ENCODE results near the gene ADAMTS9.

Gene ADAMTS9, protein sequence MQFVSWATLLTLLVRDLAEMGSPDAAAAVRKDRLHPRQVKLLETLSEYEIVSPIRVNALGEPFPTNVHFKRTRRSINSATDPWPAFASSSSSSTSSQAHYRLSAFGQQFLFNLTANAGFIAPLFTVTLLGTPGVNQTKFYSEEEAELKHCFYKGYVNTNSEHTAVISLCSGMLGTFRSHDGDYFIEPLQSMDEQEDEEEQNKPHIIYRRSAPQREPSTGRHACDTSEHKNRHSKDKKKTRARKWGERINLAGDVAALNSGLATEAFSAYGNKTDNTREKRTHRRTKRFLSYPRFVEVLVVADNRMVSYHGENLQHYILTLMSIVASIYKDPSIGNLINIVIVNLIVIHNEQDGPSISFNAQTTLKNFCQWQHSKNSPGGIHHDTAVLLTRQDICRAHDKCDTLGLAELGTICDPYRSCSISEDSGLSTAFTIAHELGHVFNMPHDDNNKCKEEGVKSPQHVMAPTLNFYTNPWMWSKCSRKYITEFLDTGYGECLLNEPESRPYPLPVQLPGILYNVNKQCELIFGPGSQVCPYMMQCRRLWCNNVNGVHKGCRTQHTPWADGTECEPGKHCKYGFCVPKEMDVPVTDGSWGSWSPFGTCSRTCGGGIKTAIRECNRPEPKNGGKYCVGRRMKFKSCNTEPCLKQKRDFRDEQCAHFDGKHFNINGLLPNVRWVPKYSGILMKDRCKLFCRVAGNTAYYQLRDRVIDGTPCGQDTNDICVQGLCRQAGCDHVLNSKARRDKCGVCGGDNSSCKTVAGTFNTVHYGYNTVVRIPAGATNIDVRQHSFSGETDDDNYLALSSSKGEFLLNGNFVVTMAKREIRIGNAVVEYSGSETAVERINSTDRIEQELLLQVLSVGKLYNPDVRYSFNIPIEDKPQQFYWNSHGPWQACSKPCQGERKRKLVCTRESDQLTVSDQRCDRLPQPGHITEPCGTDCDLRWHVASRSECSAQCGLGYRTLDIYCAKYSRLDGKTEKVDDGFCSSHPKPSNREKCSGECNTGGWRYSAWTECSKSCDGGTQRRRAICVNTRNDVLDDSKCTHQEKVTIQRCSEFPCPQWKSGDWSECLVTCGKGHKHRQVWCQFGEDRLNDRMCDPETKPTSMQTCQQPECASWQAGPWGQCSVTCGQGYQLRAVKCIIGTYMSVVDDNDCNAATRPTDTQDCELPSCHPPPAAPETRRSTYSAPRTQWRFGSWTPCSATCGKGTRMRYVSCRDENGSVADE (N-terminal part only)

DNA sequence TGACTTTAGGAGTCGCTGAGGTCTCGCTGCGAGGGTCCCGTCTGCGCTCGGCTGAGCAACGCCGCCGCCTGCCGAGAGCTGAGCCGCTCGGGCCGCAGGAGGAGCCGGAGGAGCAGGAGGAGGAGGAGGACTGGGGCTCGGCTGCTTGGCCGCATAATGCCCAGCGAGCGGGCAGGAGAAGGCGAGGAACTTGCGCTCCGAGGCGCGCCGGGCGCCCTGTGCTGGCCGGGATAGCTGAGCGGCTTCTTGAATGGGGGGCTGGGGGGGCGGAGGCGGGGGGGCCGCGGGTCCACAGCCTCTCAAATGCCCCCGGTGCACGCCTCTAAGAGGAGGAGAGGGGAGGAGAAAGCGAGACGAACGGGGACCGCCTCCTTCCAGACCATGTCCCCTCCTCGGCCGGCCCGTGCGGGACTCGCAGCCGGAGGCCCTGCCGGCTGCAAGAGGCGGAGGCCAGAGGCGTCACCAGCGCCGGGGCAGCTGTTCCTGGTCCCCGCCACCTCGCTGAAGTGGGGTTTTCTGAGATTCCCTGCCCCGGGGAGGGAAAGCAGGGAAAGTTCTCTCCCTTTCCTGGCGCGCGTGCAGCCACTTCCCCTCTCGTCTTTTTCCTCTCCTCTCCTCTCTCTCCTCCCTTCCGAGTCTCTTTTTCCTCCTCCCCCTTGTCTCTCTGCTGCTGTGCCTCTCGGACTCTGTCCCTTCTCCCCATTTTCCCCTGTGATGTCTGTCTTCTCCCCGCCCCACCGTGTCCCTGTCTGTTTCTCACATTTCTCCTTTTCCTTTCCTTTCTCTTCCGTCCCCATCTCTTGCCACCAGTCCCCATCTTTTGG, at the start of gene ADAMTS9:
TSS of gene ADAMTS9 (minus strand) at position 220 of the 824 bp plus-strand sequence. CDS start 343 bp downstream, outside the sequence.
- no peak for DNase-seq (ENCODE audit: extremely low spot score)
- no peak for TF ChIP-seq CTCF (IDR thresholded peaks at IDR 0.05; ENCODE audit: control extremely low read depth, extremely low read depth, low read depth, missing control alignments)
- POLR2A ChIA-PET, result no interaction called here
- CTCF ChIA-PET, result no interaction called here

DNA sequence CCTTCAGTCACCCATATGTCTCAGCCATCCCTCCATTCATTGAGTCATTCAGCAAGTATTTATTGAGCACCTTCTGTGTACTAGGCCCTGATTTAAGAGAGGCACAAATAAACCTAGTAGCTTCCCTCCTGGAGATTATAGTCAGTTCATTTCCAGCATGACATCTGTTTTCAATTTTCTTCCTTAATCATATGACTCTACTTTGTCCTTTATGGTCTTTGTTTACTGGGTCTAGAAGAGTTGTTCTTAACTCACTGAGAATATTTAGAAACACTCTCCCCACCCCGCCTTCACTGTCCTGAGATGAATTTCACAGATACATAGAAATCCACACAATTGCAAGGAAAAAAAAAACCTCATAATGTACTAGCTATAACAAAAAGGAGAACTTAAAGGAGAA, 44.8 kb upstream of the ADAMTS9 start:
- CTCF ChIA-PET, result no interaction called here
- POLR2A ChIA-PET, result no interaction called here
- no peak for TF ChIP-seq CTCF (IDR thresholded peaks at IDR 0.05; ENCODE audit: control extremely low read depth, extremely low read depth, low read depth, missing control alignments)
- DNase-seq (ENCODE audit: extremely low spot score), result no peak

GRCh38 chr3:64730681-64731080, 42.9 kb upstream of the ADAMTS9 start:
- ChIA-PET POLR2A (no interaction called here), CTCF (no interaction called here)
- TF ChIP-seq CTCF (IDR thresholded peaks at IDR 0.05; ENCODE audit: control extremely low read depth, extremely low read depth, low read depth, missing control alignments), result no peak
- no peak for DNase-seq (ENCODE audit: extremely low spot score)

DNA sequence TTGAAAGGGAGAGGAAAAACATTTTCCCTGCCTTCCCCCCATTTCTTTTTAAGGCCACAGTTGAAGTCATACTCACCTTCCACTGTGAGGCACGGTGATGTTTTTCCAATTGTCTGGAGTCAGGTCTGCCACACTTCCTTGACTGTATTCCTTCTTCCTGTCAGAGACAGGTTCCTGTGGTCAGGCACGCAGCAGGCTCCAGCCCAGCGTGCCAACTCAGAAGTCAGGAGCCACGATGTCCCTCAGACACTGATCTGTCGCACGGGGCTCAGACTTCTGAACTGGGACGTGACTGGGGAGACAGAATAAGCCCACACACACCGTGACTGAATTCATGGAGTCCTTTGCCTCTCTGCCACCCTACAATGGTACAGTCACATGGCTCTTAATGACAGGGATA, 41.2 kb upstream of the ADAMTS9 start:
- POLR2A ChIA-PET, result no interaction called here
- TF ChIP-seq CTCF (IDR thresholded peaks at IDR 0.05; ENCODE audit: control extremely low read depth, extremely low read depth, low read depth, missing control alignments), result no peak
- CTCF ChIA-PET, result no interaction called here
- no peak for DNase-seq (ENCODE audit: extremely low spot score)

DNA sequence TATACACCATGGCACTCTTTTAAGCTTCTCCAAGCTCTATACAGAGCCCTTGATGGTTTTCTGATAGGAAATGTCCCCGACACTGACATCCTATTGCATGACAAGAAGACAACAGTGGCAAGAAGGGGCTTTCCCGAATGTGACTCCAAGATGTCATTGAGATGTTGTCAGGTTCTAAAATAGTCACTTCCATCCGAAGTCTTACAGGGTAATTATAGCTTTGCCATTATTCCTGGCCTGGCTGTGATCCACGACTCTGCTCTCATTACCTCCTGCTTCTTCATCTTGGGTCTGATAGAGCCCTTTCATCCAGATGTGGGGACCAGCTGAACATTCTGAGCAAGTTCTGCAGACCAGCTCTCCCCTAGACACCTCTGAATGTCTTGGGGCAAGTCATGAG, 40.6 kb upstream of the ADAMTS9 start:
- CTCF ChIA-PET, result no interaction called here
- TF ChIP-seq CTCF (IDR thresholded peaks at IDR 0.05; ENCODE audit: control extremely low read depth, extremely low read depth, low read depth, missing control alignments), result no peak

More for the DNA sequence above, 40.6 kb upstream of the ADAMTS9 start:
- DNase-seq (ENCODE audit: extremely low spot score), result no peak
- POLR2A ChIA-PET, result no interaction called here

Data from GM10248 (cell line).